HFF-Myc (cell line): Measurements from ENCODE around the gene MOCOS.

Source experiments
- DNase-seq: peaks from one replicate; pipeline ENCODE4 v3.0.0-alpha.2; 2011; ENCODE audit warnings: low read depth; ENCODE audit errors: extremely low read depth
- H3K4me3 ChIP-seq: replicated peaks from 2 replicates; pipeline ENCODE4 v1.5.1; 2011; ENCODE audit warnings: low read depth, mild to moderate bottlenecking, control low read depth, low read length
- TF ChIP-seq, protein P1 (sequence below): IDR thresholded peaks from 2 replicates; pipeline ENCODE4 v1.5.1; 2012; ENCODE audit warnings: mild to moderate bottlenecking, low read depth, low read length, control low read depth; ENCODE audit errors: missing control alignments

Gene MOCOS

GRCh38 chr18:36152781-36153180 lies 34.5 kb upstream of the MOCOS start:
- no peak overlapping the region for H3K4me3 ChIP-seq
- no peak for DNase-seq

DNA sequence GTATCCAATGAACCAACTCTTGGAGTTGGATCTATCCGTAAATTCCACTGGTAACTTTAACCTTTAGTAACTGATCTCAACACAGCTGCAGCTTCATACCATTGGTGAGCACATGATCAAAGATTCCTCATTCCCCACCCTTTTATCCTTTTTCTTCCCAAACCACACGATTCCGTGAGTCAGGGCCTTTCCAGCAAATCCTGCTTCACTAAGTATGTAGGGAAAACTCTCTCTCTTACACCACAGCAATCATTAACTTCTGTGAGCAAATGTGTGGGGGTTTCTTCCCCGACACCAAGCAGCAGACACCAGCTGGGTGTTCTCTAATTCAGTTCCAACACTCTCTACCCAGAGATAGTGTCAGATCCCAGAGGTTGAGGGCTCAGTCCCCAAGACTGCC lies 34.1 kb upstream of the MOCOS start:
- DNase-seq, result peak; percentile 72
- TF ChIP-seq, protein P1, sequence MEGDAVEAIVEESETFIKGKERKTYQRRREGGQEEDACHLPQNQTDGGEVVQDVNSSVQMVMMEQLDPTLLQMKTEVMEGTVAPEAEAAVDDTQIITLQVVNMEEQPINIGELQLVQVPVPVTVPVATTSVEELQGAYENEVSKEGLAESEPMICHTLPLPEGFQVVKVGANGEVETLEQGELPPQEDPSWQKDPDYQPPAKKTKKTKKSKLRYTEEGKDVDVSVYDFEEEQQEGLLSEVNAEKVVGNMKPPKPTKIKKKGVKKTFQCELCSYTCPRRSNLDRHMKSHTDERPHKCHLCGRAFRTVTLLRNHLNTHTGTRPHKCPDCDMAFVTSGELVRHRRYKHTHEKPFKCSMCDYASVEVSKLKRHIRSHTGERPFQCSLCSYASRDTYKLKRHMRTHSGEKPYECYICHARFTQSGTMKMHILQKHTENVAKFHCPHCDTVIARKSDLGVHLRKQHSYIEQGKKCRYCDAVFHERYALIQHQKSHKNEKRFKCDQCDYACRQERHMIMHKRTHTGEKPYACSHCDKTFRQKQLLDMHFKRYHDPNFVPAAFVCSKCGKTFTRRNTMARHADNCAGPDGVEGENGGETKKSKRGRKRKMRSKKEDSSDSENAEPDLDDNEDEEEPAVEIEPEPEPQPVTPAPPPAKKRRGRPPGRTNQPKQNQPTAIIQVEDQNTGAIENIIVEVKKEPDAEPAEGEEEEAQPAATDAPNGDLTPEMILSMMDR, result no peak
- no peak overlapping the region for H3K4me3 ChIP-seq

More at GRCh38 chr18:36152781-36153180, 34.5 kb upstream of the MOCOS start:
- TF ChIP-seq, protein P1, result no peak

DNA sequence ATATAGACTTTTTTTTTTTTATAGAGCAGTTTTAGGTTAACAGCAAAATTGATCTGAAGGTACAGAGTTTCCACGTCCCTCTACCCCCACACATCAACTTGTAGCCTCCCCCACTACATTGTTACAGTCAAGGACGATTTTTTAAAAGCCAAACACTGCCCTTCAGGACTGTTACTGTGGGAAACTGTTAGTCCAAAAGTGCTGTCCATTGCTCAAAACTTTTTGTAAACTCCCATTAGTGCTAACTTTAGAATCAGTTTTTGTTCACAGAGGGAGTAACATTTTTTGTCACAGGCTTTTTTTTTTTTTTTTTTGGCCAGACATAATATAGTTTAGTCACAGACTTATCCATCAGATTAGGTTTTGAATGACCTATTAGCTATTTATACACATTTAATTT lies 33.5 kb upstream of the MOCOS start:
- DNase-seq, result no peak
- TF ChIP-seq, protein P1, result no peak
- no peak overlapping the region for H3K4me3 ChIP-seq

DNA sequence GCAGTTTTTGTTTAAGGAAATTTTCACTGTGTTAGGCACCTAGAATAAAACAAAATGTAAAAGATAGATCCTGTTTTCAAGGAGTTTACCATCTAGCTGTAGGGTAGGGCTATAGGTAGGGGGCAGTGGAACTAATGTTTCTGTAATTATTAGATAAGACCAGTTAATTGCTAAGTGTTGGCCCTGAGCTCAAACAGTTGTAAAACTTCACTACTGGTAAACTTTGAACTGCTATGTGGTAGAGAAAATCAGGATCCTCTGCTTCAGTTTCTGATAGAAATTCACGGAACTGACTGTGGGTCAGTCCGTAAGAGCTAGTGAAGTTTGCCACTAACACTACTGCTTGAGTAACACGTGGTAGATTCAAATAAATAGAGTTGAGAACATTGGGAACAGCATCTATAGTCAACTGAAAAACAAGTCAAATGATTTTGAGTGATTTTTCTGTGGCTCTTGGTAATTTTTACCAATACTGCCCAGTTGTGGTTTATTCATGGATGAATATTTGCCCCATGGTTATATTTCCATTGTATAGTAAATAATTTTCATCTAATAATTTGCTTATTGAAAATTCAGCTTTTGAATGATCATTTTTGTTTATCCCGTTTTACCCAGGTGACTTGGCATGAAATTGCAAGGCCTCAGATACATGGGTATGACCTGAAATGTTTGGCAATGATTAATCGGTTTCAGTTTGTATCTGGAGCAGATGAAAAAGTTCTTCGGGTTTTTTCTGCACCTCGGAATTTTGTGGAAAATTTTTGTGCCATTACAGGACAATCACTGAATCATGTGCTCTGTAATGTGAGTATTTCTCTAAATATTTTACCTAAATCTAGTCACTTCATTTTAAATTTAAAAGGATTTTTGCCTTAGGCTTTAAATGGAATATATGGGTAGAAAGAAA lies 31.2 kb upstream of the MOCOS start:
- DNase-seq, result no peak
- H3K4me3 ChIP-seq, result no peak overlapping the region
- TF ChIP-seq, protein P1, result no peak

DNA sequence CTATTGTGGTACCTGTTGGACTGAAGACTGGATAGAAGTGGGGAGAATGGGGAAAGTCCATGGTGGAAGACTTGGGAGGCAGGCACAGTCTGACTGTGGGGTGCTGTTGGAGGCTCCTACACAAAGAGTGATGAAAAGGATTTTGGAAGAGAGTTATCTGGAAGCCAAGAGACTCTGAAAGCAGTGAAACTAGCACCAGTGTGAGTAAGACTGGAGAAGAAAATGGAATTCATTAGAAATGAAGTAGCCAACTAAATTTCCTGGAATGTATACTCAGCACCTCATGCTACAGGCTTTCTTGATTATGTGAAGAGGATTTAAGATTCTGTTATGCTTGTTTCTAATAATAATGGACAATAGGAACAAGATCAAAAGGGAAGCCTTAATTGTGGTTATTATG lies 29.9 kb upstream of the MOCOS start:
- DNase-seq, result no peak
- H3K4me3 ChIP-seq, result no peak overlapping the region
- TF ChIP-seq, protein P1, result no peak

- TF ChIP-seq, protein P1, result no peak
- DNase-seq, result peak; percentile 66
These were observed 28.9 kb upstream of the MOCOS start for GRCh38 chr18:36158266-36158867.

More at GRCh38 chr18:36158266-36158867, 28.9 kb upstream of the MOCOS start:
- no peak overlapping the region for H3K4me3 ChIP-seq
